T-helper 2 cell treated with Interferon-gamma antibody and Interleukin-4, amounts not matched to agents 100 ng/mL and 5 ng/mL, for 36 hours (primary cell): ENCODE results near the gene DGUOK. TPM values are rescaled to one million over a fixed set of nuclear protein-coding genes. Genes with fewer than 3 reads are reported as not detected.
"Not testable (repeated sequence)": the region's sequence is repeated elsewhere in the genome, so short reads cannot be mapped to it uniquely, and the experiment has no call there.

Source experiments
- intact Hi-C: fragments of 100-400 bp; cut with micrococcal nuclease; formaldehyde crosslinking; loops from one replicate; pipeline ENCODE4 v1.15.1; 2023
- total RNA-seq: library from RNA; stranded (reverse); gene quantifications from 2 replicates; pipeline ENCODE4 v1.2.3, GENCODE V29; 2022

DGUOK gene
- total RNA-seq, 1 donor from 2014 or later, result 65.6 TPM

- intact Hi-C loops, result loop anchor here (10.0 kb wide), 1 partner anchor 225 kb away; the partner anchor contains the start of gene BOLA3
Measured at GRCh38 chr2:73919596-73920228, 7.0 kb upstream of the DGUOK start.

- intact Hi-C loops, result loop anchor here (10.0 kb wide), 1 partner anchor 224 kb away; the partner anchor contains the start of gene BOLA3
Measured at GRCh38 chr2:73920577-73921545, 5.8 kb upstream of the DGUOK start.

DNA sequence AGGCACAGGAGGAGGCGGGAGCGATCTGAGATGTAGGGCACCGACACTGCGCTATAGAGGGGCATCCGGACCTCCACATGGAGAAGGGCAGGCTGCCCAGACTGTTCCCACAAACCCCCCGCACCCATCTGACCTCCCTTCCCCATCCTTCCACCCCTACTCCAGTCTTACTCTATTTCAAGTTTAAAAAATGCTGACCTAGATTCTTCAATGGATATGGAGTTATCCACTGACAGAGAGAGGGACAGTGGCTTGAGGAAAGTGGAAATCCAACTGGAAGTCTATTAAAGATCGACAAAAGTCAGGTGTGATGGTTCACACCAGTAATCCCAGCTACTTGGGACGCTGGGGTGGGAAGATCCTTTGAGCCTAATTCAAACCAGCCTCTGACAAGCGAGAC, 5.1 kb upstream of the DGUOK start:
- intact Hi-C loops, result loop anchor here (10.0 kb wide), 1 partner anchor 223 kb away; the partner anchor contains the start of gene BOLA3

GRCh38 chr2:73922681-73923080, 4.0 kb upstream of the DGUOK start:
- intact Hi-C loops, result loop anchor here (10.0 kb wide), 1 partner anchor 222 kb away; the partner anchor contains the start of gene BOLA3

DNA sequence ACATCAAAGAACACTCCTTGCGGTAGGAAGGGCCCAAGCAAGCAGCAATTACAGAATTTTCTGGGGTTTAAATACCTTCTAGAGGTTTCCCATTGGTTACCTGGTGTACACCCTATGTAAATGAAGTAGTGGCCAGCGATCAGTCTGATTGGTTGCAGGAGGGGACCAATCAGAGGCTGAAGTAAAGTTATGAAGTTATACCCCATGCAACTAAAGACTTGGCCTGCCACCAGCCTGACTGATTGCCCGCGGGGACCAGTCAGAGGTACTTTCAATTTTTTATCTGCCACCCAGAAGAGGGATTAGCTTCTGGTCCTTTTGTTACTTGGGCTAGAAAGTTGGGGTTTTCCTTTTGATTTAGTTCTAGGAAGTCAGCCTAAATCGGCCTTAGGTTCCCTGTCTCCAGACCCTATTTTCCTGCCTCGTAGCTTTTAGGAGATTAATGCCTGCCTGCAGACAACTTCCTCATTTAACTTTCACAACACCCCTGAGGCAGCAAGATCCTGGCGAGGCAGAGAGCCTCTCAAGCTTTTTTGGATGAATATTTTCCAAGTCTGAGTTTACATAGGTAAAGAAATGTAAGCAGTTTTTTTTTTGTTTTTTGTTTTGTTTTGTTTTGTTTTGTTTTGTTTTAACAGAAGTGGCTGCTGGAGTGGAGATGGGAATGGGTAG, 1.5 kb upstream of the DGUOK start:
- intact Hi-C loops, result loop anchor here (5.0 to 10.0 kb wide), 2 partner anchors 197 to 220 kb away; partner anchors contain the start of gene BOLA3

DNA sequence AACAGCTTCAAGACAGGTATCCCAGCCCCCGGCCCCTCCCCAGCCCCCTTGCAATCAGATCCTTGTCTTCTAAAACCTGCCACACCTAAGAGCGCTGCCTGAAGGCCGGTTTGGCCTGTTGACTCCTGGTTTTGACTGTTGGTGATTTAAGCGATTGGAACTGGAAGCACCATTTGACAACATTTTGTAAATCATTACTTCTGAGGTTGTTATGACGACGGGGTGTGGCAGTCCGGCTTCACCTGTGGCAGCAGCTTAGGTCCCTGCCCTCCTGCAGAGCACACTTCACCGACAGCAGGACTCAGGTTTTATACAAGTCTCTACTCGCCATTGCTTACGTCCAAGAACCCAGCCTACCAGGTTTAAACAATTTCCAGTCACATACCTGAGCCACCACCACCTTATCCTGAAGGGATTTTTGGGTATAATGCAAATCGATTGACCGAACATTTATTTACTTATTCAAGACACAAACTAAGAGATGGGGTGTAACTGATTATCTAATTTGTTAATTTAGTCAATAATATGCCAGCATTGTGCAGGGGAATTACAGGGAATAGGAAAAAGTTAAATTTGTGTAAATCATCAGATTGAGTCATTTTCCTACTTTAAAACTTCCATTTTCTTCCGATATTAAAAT, 707 bp upstream of the DGUOK start:
- intact Hi-C loops, result loop anchor here (1.0 to 10.0 kb wide), 8 partner anchors 61 to 273 kb away; partner anchors contain the start of genes BOLA3, MOB1A, MTHFD2 and STAMBP

DNA sequence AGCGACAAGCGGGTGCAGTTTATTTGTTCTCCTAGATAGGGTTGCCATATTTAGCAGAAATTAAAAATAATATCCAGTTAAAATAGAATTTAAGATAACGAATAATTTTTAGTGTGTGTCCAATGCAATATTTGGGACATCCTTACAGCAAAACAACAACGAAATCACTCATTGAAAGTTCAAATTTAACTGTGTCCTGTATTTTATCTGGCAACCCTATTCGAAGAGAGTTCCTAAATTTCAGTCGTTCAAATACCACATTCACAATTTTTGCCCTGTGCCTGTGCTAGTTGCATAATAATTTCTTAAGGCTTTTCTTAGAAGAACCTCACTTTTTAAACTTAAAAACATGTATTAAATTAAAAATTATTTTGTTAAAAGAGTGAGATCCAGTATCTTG, 664 bp downstream of the DGUOK start:
- intact Hi-C loops, result loop anchor here (2.0 to 10.0 kb wide), 6 partner anchors 59 to 271 kb away; partner anchors contain the start of genes BOLA3, MOB1A, MTHFD2 and TPRKB

- intact Hi-C loops, result loop anchor here (5.0 to 10.0 kb wide), 2 partner anchors 193 to 216 kb away; partner anchors contain the start of gene BOLA3
Measured at GRCh38 chr2:73928963-73929347, 2.3 kb downstream of the DGUOK start.

DNA sequence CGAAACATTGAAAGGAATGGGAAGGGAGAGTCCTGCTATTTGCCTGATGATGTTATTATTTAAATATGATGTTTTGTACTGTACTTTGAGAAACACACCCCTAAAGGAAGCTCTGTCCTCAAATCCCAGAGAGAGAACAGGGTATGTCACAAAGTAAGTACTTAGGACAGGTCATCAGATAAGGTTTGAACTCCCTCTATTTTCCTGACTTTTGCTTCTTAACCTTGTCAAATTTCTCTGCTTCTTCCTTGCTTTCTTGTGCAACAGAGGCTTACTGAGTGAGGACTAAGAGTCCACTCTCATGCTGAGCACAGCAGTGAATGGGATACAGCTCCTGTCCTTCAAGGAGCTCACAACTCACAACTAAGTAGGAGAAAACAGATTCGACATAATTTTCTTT, 3.7 kb downstream of the DGUOK start:
- intact Hi-C loops, result no loop called here

GRCh38 chr2:73931531-73932500, 5.1 kb downstream of the DGUOK start:
- intact Hi-C loops, result no loop called here

DNA sequence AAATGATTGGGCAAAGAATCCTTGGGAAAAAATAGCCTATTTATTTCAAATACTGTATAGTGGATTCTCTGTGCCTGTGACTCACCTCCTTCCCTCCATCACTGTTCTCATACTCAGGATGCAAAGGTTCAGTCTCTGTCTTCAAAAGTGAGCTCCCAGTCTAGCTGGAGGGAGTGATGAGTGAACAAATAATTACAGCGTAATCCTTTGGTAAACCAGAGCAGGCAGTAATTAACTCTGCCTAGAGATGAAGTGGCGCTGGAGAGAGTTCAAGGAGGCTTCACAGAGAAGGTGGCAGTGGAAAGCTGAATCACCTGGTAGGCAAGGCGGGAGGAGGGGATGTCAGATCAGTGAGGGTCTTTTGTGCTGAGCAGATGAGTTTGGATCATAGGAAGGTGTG, 6.5 kb downstream of the DGUOK start:
- intact Hi-C loops, result no loop called here

DNA sequence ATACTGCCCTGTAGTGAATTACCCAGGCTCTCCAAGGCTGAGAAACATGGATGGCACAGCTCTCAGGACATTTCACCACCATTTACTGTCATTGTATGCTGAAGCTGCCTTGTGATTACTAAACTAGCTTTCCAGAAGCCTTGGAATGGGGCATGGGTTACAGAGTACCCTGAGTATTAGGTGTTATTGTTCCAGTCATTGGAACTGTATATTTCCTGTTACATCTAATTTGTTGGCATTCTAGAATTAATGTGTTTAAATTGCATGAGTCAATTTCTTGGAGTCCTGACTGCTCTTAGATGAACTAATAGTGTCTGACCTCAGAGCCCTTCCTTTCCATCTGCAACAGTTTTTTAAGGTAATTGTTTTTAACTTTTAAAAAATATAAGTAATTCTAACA, 9.0 kb downstream of the DGUOK start:
- intact Hi-C loops, result no loop called here

GRCh38 chr2:73937103-73937885, 10.6 kb downstream of the DGUOK start:
- intact Hi-C loops, result no loop called here

- intact Hi-C loops, result no loop called here
Measured at GRCh38 chr2:73937899-73938298, 11.2 kb downstream of the DGUOK start.

DNA sequence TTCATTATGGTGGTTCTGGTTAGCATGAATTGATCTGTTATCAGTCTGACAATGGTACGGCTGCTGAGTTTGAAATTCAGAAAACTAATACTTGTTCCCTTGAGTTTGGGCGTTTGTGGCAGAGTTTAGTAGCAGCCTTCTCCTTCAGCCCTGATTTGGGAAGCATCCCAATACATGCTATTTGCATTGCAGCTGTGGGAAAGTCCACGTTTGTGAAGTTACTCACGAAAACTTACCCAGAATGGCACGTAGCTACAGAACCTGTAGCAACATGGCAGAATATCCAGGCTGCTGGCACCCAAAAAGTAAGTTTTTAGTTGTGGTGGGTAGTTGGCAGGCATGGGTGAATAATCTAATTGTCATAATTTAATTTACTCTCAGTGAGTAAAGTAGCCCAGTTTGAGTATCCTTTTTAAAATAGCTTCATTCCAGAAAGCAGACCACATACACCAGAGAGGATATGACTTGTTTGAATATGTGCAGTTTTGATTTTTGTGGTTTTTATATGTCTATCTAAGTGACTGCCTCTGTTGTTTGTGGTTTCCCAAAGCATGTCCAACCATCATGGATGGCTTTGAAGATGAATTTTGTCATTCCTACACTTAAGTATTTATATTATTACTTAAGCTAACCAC, 12.2 kb downstream of the DGUOK start:
- intact Hi-C loops, result no loop called here

DNA sequence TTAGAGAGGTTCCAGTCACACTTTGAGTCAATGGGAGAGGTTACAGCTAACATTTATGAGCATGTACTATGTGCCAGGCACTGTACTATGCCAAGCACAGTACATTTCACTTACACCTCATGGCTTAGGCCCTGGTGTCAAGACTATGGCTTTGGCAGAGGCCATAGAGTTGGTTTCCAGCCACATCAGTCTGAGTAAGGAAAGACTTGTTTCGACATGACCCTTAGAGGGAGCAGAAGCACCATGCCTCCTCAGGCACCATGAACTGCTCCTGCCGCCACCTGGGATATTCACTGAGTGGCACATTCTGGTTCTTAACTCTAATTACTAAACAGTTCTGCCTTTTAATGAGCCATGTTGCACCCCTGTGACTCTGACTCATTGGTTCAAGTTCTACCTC, 12.7 kb downstream of the DGUOK start:
- intact Hi-C loops, result no loop called here

DNA sequence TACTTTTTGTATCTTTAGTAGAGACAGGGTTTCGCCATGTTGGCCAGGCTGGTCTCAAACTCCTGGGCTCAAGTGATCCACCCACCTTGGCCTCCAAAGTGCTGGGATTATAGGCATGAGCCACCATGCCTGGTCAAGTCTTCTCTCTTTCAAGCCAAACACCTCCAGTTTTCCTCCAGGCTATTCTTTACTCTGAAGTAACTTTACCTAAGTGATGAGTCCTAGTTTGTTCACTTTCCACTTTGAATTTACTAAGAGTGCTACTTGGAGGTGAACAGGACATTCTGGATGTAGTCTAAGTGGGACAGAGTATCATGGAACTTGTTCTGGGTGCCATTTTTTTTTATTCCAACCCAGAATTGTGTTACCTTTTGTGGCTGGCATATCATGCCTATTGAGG, 13.4 kb downstream of the DGUOK start:
- intact Hi-C loops, result not testable (repeated sequence)

DNA sequence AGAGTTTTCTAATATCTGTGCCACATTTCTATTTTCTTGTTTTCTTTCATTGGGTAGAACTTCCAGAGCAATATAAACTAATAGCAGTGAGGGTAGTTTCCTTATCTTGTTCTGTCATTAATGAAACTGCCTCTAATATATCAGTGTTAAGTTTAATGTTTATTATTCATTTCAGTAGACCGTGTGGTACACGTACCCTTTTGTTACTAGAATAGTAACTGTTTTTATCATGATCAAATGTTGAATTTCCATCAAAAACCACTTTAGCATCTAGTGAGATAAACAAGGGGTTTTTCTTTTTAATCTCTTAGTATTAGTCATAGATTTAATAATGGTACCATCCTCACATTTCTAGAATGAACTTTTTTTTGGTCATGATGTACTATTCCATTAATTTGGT, 16.0 kb downstream of the DGUOK start:
- intact Hi-C loops, result no loop called here
